HepG2 (cell line): ENCODE measurements around the gene CEBPB. TPM values are rescaled to one million over a fixed set of nuclear protein-coding genes. Genes with fewer than 3 reads are reported as not detected.

Experiments
- AGO2 ChIP-seq: fragments of 200-400 bp; formaldehyde crosslinking; optimal IDR thresholded peaks from 2 replicates; pipeline ENCODE3; 2017; ENCODE audit warnings: mild to moderate bottlenecking, low read depth, low read length, moderate library complexity
- ARHGAP35 ChIP-seq: sonication (generic); formaldehyde crosslinking; IDR thresholded peaks from 2 replicates; pipeline ENCODE4 v1.9.0; 2022; ENCODE audit warnings: mild to moderate bottlenecking, inconsistent platforms, moderate library complexity, missing genetic modification reagents, borderline replicate concordance
- CHCHD3 ChIP-seq: sonication (generic); formaldehyde crosslinking; IDR thresholded peaks from 2 replicates; pipeline ENCODE4 v1.8.0; 2022; ENCODE audit warnings: mild to moderate bottlenecking, missing genetic modification reagents, moderate library complexity
- GATA4 ChIP-seq: sonication (generic); IDR thresholded peaks from 2 replicates; pipeline ENCODE4 v1.6.1; 2016; ENCODE audit warnings: antibody characterized with exemption, low read depth, borderline replicate concordance
- KDM2A ChIP-seq: sonication (generic); formaldehyde crosslinking; IDR thresholded peaks from 2 replicates; pipeline ENCODE4 v1.4.0; 2020; ENCODE audit warnings: low read depth, missing genetic modification reagents, borderline replicate concordance
- PHF8 ChIP-seq: sonication (generic); formaldehyde crosslinking; IDR thresholded peaks from 2 replicates; pipeline ENCODE4 v1.5.0; 2020; ENCODE audit warnings: missing genetic modification reagents
- PRDM4 ChIP-seq: sonication (generic); formaldehyde crosslinking; IDR thresholded peaks from 2 replicates; pipeline ENCODE4 v1.9.0; 2021; ENCODE audit warnings: missing genetic modification reagents, borderline replicate concordance
- RFX1 ChIP-seq: fragments of 450-650 bp; IDR thresholded peaks from 2 replicates; pipeline ENCODE4 v1.6.1; 2017
- SNAPC4 ChIP-seq: sonication (generic); formaldehyde crosslinking; IDR thresholded peaks from 2 replicates; pipeline ENCODE4 v1.4.0; 2020; ENCODE audit warnings: mild to moderate bottlenecking, missing genetic modification reagents
- SRY ChIP-seq: sonication (generic); formaldehyde crosslinking; IDR thresholded peaks from 2 replicates; pipeline ENCODE4 v1.8.0; 2022; ENCODE audit warnings: mild to moderate bottlenecking, missing genetic modification reagents
- ZC3H13 ChIP-seq: sonication (generic); formaldehyde crosslinking; IDR thresholded peaks from 2 replicates; pipeline ENCODE4 v1.8.1; 2023; ENCODE audit warnings: mild to moderate bottlenecking, missing genetic modification reagents, moderate library complexity
- ZNF326 ChIP-seq: sonication (generic); formaldehyde crosslinking; IDR thresholded peaks from 2 replicates; pipeline ENCODE4 v1.4.0; 2020; ENCODE audit warnings: missing genetic modification reagents, borderline replicate concordance
- ZNF362 ChIP-seq: sonication (generic); formaldehyde crosslinking; IDR thresholded peaks from 2 replicates; pipeline ENCODE4 v1.4.0; 2020; ENCODE audit warnings: missing genetic modification reagents, mild to moderate bottlenecking, borderline replicate concordance
- ZNF605 ChIP-seq: sonication (generic); formaldehyde crosslinking; IDR thresholded peaks from 2 replicates; pipeline ENCODE4 v1.8.0; 2022; ENCODE audit warnings: mild to moderate bottlenecking, missing genetic modification reagents
- ZNF770 ChIP-seq: sonication (generic); formaldehyde crosslinking; IDR thresholded peaks from 2 replicates; pipeline ENCODE4 v1.5.0; 2020; ENCODE audit warnings: mild to moderate bottlenecking, missing genetic modification reagents
- ZNF839 ChIP-seq: sonication (generic); formaldehyde crosslinking; IDR thresholded peaks from 2 replicates; pipeline ENCODE4 v1.4.0; 2020; ENCODE audit warnings: missing genetic modification reagents, mild to moderate bottlenecking, borderline replicate concordance
- polyA plus RNA-seq, 8 experiments: library from polyadenylated mRNA; depleted of rRNA in 3 of 8; stranded (reverse) in 7 of 8; unstranded in 1 of 8; fragments of >200 nt; fragmentation: Illumina TruSeq in 4 of 8; extraction: Trizol in 4 of 8; gene quantifications; 2 replicates each; pipeline versions ENCODE4 v1.2.1 to v1.2.3, GENCODE V29; 2011 to 2016; ENCODE audit warnings: low read depth in 4 of 8, missing spikeins in 1 of 8, mixed read lengths in 1 of 8; ENCODE audit not compliant: insufficient read depth in 1 of 8
- total RNA-seq, 5 experiments: library from RNA; depleted of rRNA; stranded (reverse); fragments of >200 nt; fragmentation: Illumina TruSeq; extraction: Trizol; gene quantifications; 2 replicates each; pipeline ENCODE4 v1.2.3, GENCODE V29; 2016; ENCODE audit warnings: low read depth in 1 of 5

The CEBPB gene
- total and polyA plus RNA-seq, 2 of the 13 experiments (the other 11 are each of a cell fraction or from before 2014, with no cell fraction given): 18.5 to 28.2 TPM

- no peak for TF ChIP-seq ZNF770
- 0 out of 2 replicates have a peak, but pooled peaks have one; percentile 40 for TF ChIP-seq ZNF605 (CRISPR knock-in tag)
- TF ChIP-seq KDM2A (CRISPR knock-in tag): peak; percentile 1; the same call in 1 of the 2 replicates
- TF ChIP-seq PHF8: 0 out of 2 replicates have a peak, but pooled peaks have one; percentile 14
- no peak for TF ChIP-seq ZNF362 (CRISPR knock-in tag)
- TF ChIP-seq PRDM4 (CRISPR knock-in tag): no peak
- no peak for TF ChIP-seq CHCHD3 (CRISPR knock-in tag)
- no peak for TF ChIP-seq ARHGAP35 (CRISPR knock-in tag)
- TF ChIP-seq SNAPC4 (CRISPR knock-in tag): 0 out of 2 replicates have a peak, but pooled peaks have one; percentile 55
- TF ChIP-seq RFX1: no peak
- peak; percentile 8; the same call in 1 of the 2 replicates for TF ChIP-seq ZNF326 (CRISPR knock-in tag)
- TF ChIP-seq ZC3H13 (CRISPR knock-in tag): peak; percentile 95
- peak; percentile 92 for TF ChIP-seq AGO2
- TF ChIP-seq GATA4: no peak; the same call in 1 of the 2 replicates
- TF ChIP-seq SRY (CRISPR knock-in tag): 0 out of 2 replicates have a peak, but pooled peaks have one; percentile 71
- TF ChIP-seq ZNF839 (CRISPR knock-in tag): no peak
These were observed 3.3 kb downstream of the CEBPB start (continued) for GRCh38 chr20:50193836-50194421.
